Stomach smooth muscle (tissue), 2 donors: ENCODE data around the gene MRGPRG.

ENCODE experiments used
- H3K27ac ChIP-seq: one replicate; pipeline ENCODE4 v1.7.0; 2013; ENCODE audit warnings: mild to moderate bottlenecking, low read length, inconsistent platforms
- H3K27me3 ChIP-seq, 2 donors: one replicate each; pipeline ENCODE4 v1.7.0; 2013; ENCODE audit warnings: low read length in 2 of 2; ENCODE audit not compliant: insufficient read depth in 2 of 2, control insufficient read depth in 1 of 2
- H3K36me3 ChIP-seq, 2 donors: one replicate each; pipeline ENCODE4 v1.7.0; 2013; ENCODE audit warnings: low read length in 2 of 2; ENCODE audit not compliant: control insufficient read depth in 2 of 2, insufficient read depth in 2 of 2
- H3K4me1 ChIP-seq: one replicate; pipeline ENCODE4 v1.7.0; 2013; ENCODE audit warnings: low read length; ENCODE audit not compliant: control insufficient read depth, insufficient read depth
- H3K4me3 ChIP-seq, 2 donors: one replicate each; pipeline ENCODE4 v1.7.0; 2013; ENCODE audit warnings: low read length in 2 of 2
- H3K9ac ChIP-seq, 2 donors: one replicate each; pipeline ENCODE4 v1.7.0; 2013; ENCODE audit warnings: low read length in 2 of 2, mild to moderate bottlenecking in 1 of 2
- H3K9me3 ChIP-seq, 2 donors: one replicate each; pipeline ENCODE4 v1.7.0; 2013; ENCODE audit warnings: low read length in 2 of 2; ENCODE audit not compliant: control insufficient read depth in 2 of 2
- donor health status: healthy.
- donor health status: Pancreatic carcinoma.

MRGPRG gene

GRCh38 chr11:3181725-3182461, 36.7 kb downstream of the MRGPRG start:
- H3K9me3 ChIP-seq, result no peaks in the 10 kb centered on the region
- H3K27me3 ChIP-seq, result peaks cover 0 to 2% of the 10 kb centered on the region in 2 donors
- no peak overlapping the region for H3K4me3 ChIP-seq
- no peak overlapping the region for H3K9ac ChIP-seq
- no peaks in the 10 kb centered on the region for H3K36me3 ChIP-seq
- no peaks in the 10 kb centered on the region for H3K4me1 ChIP-seq
- no peak overlapping the region for H3K27ac ChIP-seq

GRCh38 chr11:3180869-3181268, 37.7 kb downstream of the MRGPRG start:
- Histone ChIP-seq H3K4me3 (no peak overlapping the region), H3K4me1 (no peaks in the 10 kb centered on the region), H3K27me3 (peaks cover 0 to 2% of the 10 kb centered on the region in 2 donors), H3K9ac (no peak overlapping the region), H3K36me3 (no peaks in the 10 kb centered on the region), H3K9me3 (peaks cover 3 to 5% of the 10 kb centered on the region in 2 donors), H3K27ac (no peak overlapping the region)

GRCh38 chr11:3178349-3178748, 40.3 kb downstream of the MRGPRG start:
- no peak overlapping the region for H3K27ac ChIP-seq
- no peak overlapping the region for H3K4me3 ChIP-seq
- peaks cover 0 to 2% of the 10 kb centered on the region in 2 donors for H3K27me3 ChIP-seq
- peaks cover 3 to 5% of the 10 kb centered on the region in 2 donors for H3K9me3 ChIP-seq
- no peaks in the 10 kb centered on the region for H3K36me3 ChIP-seq
- no peaks in the 10 kb centered on the region for H3K4me1 ChIP-seq
- H3K9ac ChIP-seq, result no peak overlapping the region

GRCh38 chr11:3177931-3178330, 40.7 kb downstream of the MRGPRG start:
- Histone ChIP-seq H3K4me3 (no peak overlapping the region), H3K27ac (no peak overlapping the region), H3K9me3 (peaks cover 3 to 5% of the 10 kb centered on the region in 2 donors), H3K9ac (no peak overlapping the region), H3K27me3 (peaks cover 2% of the 10 kb centered on the region in 2 donors), H3K36me3 (no peaks in the 10 kb centered on the region), H3K4me1 (no peaks in the 10 kb centered on the region)

- H3K4me1 ChIP-seq, result no peaks in the 10 kb centered on the region
- H3K4me3 ChIP-seq, result no peak overlapping the region
- peaks cover 2% of the 10 kb centered on the region in 2 donors for H3K27me3 ChIP-seq
- no peaks in the 10 kb centered on the region for H3K36me3 ChIP-seq
- peaks cover 3 to 5% of the 10 kb centered on the region in 2 donors for H3K9me3 ChIP-seq
- H3K9ac ChIP-seq, result no peak overlapping the region
- no peak overlapping the region for H3K27ac ChIP-seq
These were observed 42.1 kb downstream of the MRGPRG start for GRCh38 chr11:3176487-3176886.

- Histone ChIP-seq H3K9ac (no peak overlapping the region), H3K4me3 (no peak overlapping the region), H3K9me3 (peaks cover 3 to 5% of the 10 kb centered on the region in 2 donors), H3K27ac (no peak overlapping the region), H3K36me3 (no peaks in the 10 kb centered on the region), H3K27me3 (peaks cover 2% of the 10 kb centered on the region in 2 donors), H3K4me1 (peaks cover 3% of the 10 kb centered on the region)
These were observed 43.4 kb downstream of the MRGPRG start for GRCh38 chr11:3175194-3175593.

- Histone ChIP-seq H3K9ac (no peak overlapping the region), H3K27me3 (peaks cover 2% of the 10 kb centered on the region in 2 donors), H3K27ac (no peak overlapping the region), H3K9me3 (peaks cover 3 to 5% of the 10 kb centered on the region in 2 donors), H3K4me3 (no peak overlapping the region), H3K36me3 (no peaks in the 10 kb centered on the region), H3K4me1 (peaks cover 11% of the 10 kb centered on the region)
These were observed 44.2 kb downstream of the MRGPRG start for GRCh38 chr11:3174387-3174786.

- Histone ChIP-seq H3K4me3 (no peak overlapping the region), H3K27me3 (peaks cover 2% of the 10 kb centered on the region in 2 donors), H3K9ac (no peak overlapping the region), H3K9me3 (peaks cover 3 to 5% of the 10 kb centered on the region in 2 donors), H3K27ac (no peak overlapping the region), H3K36me3 (no peaks in the 10 kb centered on the region), H3K4me1 (peaks cover 17% of the 10 kb centered on the region)
These were observed 44.8 kb downstream of the MRGPRG start for GRCh38 chr11:3173795-3174194.

GRCh38 chr11:3171931-3172560, 46.6 kb downstream of the MRGPRG start:
- no peak overlapping the region for H3K4me3 ChIP-seq
- peaks cover 3 to 5% of the 10 kb centered on the region in 2 donors for H3K9me3 ChIP-seq
- peaks cover 2% of the 10 kb centered on the region in 2 donors for H3K27me3 ChIP-seq
- H3K27ac ChIP-seq, result no peak overlapping the region
- no peak overlapping the region for H3K9ac ChIP-seq
- peaks cover 19% of the 10 kb centered on the region for H3K4me1 ChIP-seq
- H3K36me3 ChIP-seq, result no peaks in the 10 kb centered on the region

- Histone ChIP-seq H3K36me3 (no peaks in the 10 kb centered on the region), H3K4me3 (no peak overlapping the region), H3K9me3 (peaks cover 0 to under 1% of the 10 kb centered on the region in 2 donors), H3K4me1 (peaks cover 24% of the 10 kb centered on the region), H3K27me3 (peaks cover under 1 to 2% of the 10 kb centered on the region in 2 donors), H3K9ac (no peak overlapping the region), H3K27ac (no peak overlapping the region)
These were observed 47.6 kb downstream of the MRGPRG start for GRCh38 chr11:3170756-3171650.
